Measurements from ENCODE around the gene NR4A3.

NR4A3 gene

GRCh38 chr9:99819123-99819855 lies 2.4 kb upstream of the NR4A3 start:
- no peak overlapping the region; the same call in 1 of the 2 replicates for H2AFZ ChIP-seq (ENCODE audit: low read depth, low read length)
- peak overlapping the region; percentile 84 for H3K27ac ChIP-seq (ENCODE audit: low read length)
- peak overlapping the region; percentile 87 for H3K4me3 ChIP-seq (ENCODE audit: low read length)
- H3K4me2 ChIP-seq (ENCODE audit: low read length), result peak overlapping the region; percentile 77
- peak overlapping the region; percentile 80 for H3K9ac ChIP-seq (ENCODE audit: low read length)
- H3K79me2 ChIP-seq (ENCODE audit: low read length), result peaks cover 7% of the 10 kb centered on the region
- no peaks in the 10 kb centered on the region for H4K20me1 ChIP-seq (ENCODE audit: insufficient read depth, low read length)
- H3K4me1 ChIP-seq (ENCODE audit: low read length), result peaks cover 14% of the 10 kb centered on the region
- 0 out of 2 replicates have a peak, but pooled peaks cover under 1% of the 10 kb centered on the region for H3K27me3 ChIP-seq (ENCODE audit: low read depth, low read length)
- TF ChIP-seq, protein P1, sequence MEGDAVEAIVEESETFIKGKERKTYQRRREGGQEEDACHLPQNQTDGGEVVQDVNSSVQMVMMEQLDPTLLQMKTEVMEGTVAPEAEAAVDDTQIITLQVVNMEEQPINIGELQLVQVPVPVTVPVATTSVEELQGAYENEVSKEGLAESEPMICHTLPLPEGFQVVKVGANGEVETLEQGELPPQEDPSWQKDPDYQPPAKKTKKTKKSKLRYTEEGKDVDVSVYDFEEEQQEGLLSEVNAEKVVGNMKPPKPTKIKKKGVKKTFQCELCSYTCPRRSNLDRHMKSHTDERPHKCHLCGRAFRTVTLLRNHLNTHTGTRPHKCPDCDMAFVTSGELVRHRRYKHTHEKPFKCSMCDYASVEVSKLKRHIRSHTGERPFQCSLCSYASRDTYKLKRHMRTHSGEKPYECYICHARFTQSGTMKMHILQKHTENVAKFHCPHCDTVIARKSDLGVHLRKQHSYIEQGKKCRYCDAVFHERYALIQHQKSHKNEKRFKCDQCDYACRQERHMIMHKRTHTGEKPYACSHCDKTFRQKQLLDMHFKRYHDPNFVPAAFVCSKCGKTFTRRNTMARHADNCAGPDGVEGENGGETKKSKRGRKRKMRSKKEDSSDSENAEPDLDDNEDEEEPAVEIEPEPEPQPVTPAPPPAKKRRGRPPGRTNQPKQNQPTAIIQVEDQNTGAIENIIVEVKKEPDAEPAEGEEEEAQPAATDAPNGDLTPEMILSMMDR (IDR thresholded peaks at IDR 0.05; ENCODE audit: low read depth, low read length), result no peak
- TF ChIP-seq EZH2phosphoT487 (IDR thresholded peaks at IDR 0.05; ENCODE audit: low read depth), result no peak
- H3K36me3 ChIP-seq (replicated peaks; ENCODE audit: low read depth, low read length), result no peaks in the 10 kb centered on the region
- no peaks in the 10 kb centered on the region for H3K9me3 ChIP-seq (ENCODE audit: insufficient read depth, low read length)

DNA sequence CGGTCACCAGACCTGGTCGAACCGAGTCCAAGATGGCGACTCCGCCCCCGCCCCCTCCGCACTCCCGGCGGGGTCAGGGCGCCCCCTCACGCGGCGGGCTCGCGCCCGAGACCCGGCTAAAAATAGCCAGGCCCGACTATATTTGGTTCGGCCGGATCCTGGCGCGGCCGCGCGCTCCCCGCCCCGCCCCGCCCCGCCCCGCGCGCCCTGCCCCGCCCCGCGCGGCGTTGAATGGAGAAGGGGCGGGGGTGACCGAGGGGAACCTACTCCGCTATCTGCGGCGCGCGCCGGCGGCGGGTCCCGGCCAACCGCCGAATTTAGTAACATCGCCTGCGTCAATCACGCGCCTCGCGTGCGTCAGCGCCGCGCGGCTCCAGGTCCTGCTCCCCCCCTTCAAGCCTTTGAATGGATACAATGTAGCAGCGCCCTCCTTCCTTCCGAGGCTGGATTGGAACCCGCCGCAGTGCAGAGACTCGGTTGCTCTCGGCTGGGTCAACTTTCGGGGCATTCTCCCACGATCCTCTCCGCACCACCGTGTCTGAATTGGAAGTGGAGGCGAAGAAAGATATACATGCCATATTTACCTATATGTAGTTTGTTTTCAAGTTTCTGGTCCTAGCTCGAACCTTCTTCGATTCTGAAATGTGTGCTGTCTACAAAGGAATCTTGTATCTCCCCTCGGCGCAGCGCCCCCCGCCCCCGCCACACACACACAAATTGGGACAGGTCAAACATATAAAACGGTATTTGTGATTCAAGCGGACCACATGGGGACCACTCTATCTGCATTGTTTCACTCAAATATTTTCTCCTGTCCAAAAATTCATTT lies 1.6 kb upstream of the NR4A3 start:
- no peaks in the 10 kb centered on the region for H3K36me3 ChIP-seq (replicated peaks; ENCODE audit: low read depth, low read length)
- peaks cover 8% of the 10 kb centered on the region for H3K27me3 ChIP-seq (ENCODE audit: low read depth, low read length)
- no peaks in the 10 kb centered on the region for H3K9me3 ChIP-seq (ENCODE audit: insufficient read depth, low read length)
- H4K20me1 ChIP-seq (ENCODE audit: insufficient read depth, low read length), result no peaks in the 10 kb centered on the region
- peak overlapping the region; percentile 56 for H2AFZ ChIP-seq (ENCODE audit: low read depth, low read length)
- H3K9ac ChIP-seq (ENCODE audit: low read length), result peak overlapping the region; percentile 94
- peaks cover 17% of the 10 kb centered on the region for H3K4me1 ChIP-seq (ENCODE audit: low read length)
- no peak for TF ChIP-seq EZH2phosphoT487 (IDR thresholded peaks at IDR 0.05; ENCODE audit: low read depth)
- TF ChIP-seq, protein P1 (IDR thresholded peaks at IDR 0.05; ENCODE audit: low read depth, low read length), result peak; percentile 32
- peak overlapping the region; percentile 87 for H3K27ac ChIP-seq (ENCODE audit: low read length)
- H3K79me2 ChIP-seq (ENCODE audit: low read length), result peaks cover 7% of the 10 kb centered on the region
- H3K4me3 ChIP-seq (ENCODE audit: low read length), result peak overlapping the region; percentile 87
- H3K4me2 ChIP-seq (ENCODE audit: low read length), result peak overlapping the region; percentile 100

DNA sequence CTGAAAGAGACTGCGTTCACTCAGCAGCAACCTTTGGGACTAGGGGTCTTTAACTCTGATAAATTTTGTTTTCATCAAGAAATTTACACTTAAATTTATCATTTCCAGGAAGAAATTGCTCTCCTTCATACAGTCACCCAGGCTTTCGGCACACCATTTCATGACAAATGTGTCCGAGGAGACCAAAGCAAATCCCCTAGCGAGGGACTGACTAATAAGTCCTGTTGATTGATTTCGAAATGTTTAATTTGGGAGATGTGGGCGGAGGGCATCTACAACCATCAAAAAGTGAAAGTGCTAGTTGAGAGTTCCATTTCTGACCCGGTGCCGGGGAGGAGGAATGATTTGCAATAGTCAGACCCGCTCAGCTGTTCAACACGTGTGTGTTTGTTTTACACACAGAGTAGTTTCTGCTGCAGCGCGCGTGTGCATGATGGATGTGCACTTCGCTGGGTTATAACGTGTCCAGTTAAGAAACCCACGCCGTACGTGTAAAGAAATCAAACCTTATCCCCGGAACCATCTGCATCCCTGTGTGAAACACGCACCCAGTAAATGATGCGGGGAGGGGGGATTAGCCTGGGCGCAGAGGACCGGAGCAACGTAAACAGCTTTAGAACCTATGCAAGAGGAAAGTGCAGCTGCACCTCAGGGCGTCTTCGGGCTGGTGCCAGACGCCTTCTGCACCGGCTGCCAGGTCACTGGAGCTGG lies 845 bp upstream of the NR4A3 start:
- Histone ChIP-seq H3K4me2 (ENCODE audit: low read length) (peak overlapping the region; percentile 100), H3K4me3 (ENCODE audit: low read length) (peak overlapping the region; percentile 81), H3K9ac (ENCODE audit: low read length) (peak overlapping the region; percentile 94), H3K4me1 (ENCODE audit: low read length) (peaks cover 17% of the 10 kb centered on the region), H2AFZ (ENCODE audit: low read depth, low read length) (peak overlapping the region; percentile 56), H3K9me3 (ENCODE audit: insufficient read depth, low read length) (no peaks in the 10 kb centered on the region), H3K79me2 (ENCODE audit: low read length) (peaks cover 7% of the 10 kb centered on the region), H4K20me1 (ENCODE audit: insufficient read depth, low read length) (no peaks in the 10 kb centered on the region), H3K27ac (ENCODE audit: low read length) (peak overlapping the region; percentile 87), H3K27me3 (ENCODE audit: low read depth, low read length) (peaks cover 12% of the 10 kb centered on the region), H3K36me3 (replicated peaks; ENCODE audit: low read depth, low read length) (no peaks in the 10 kb centered on the region)
- no peak for TF ChIP-seq EZH2phosphoT487 (IDR thresholded peaks at IDR 0.05; ENCODE audit: low read depth)
- TF ChIP-seq, protein P1 (IDR thresholded peaks at IDR 0.05; ENCODE audit: low read depth, low read length), result no peak

All from OCI-LY3 (cell line).